Kidney (tissue), 14 donors: ENCODE data around the gene RAB3IL1. TPM values are rescaled to one million over a fixed set of nuclear protein-coding genes. Genes with fewer than 3 reads are reported as not detected.

Experiments used
- DNase-seq, 5 donors: peaks; one replicate each; pipeline ENCODE4 v3.0.0-alpha.2; 2013 to 2020
- FAIRE-seq: peaks from 2 replicates; lab custom pipeline; 2012; peaks lifted over from hg19 to GRCh38; lab: Jason Lieb, UNC
- H3K27ac ChIP-seq, 2 donors: one replicate each; pipeline ENCODE4 v1.7.0; 2013; ENCODE audit warnings: low read depth in 2 of 2, low read length in 2 of 2, inconsistent platforms in 1 of 2
- H3K27me3 ChIP-seq: one replicate; pipeline ENCODE4 v1.7.1; 2013; ENCODE audit warnings: low read length, inconsistent platforms; ENCODE audit not compliant: control insufficient read depth, insufficient read depth
- H3K36me3 ChIP-seq, 3 donors: one replicate each; pipeline versions ENCODE4 v1.7.0 to v1.7.1; 2013; ENCODE audit warnings: low read length in 3 of 3, control low read depth in 1 of 3, inconsistent platforms in 1 of 3; ENCODE audit not compliant: insufficient read depth in 3 of 3, control insufficient read depth in 2 of 3
- H3K4me1 ChIP-seq, 3 donors: one replicate each; pipeline versions ENCODE4 v1.7.0 to v1.7.1; 2013; ENCODE audit warnings: low read length in 3 of 3, inconsistent platforms in 1 of 3, low read depth in 1 of 3; ENCODE audit not compliant: control insufficient read depth in 2 of 3, insufficient read depth in 2 of 3
- H3K4me3 ChIP-seq, 3 donors: one replicate each; pipeline versions ENCODE4 v1.7.0 to v1.8.1; 2013; ENCODE audit warnings: low read length in 3 of 3, control low read depth in 1 of 3, inconsistent platforms in 1 of 3
- H3K9ac ChIP-seq, 3 donors: one replicate each; pipeline versions ENCODE4 v1.7.0 to v1.7.1; 2013; ENCODE audit warnings: low read length in 3 of 3, control low read depth in 1 of 3, inconsistent platforms in 1 of 3
- H3K9me3 ChIP-seq, 3 donors: one replicate each; pipeline versions ENCODE4 v1.7.0 to v1.7.1; 2013; ENCODE audit warnings: low read length in 3 of 3, control low read depth in 1 of 3, inconsistent platforms in 1 of 3; ENCODE audit not compliant: control insufficient read depth in 2 of 3, insufficient read depth in 1 of 3
- intact Hi-C: fragments of 100-400 bp; cut with DNase I; formaldehyde crosslinking; loops from one replicate; pipeline ENCODE4 v1.11.1; 2022
- polyA plus RNA-seq: library from polyadenylated mRNA; stranded (reverse); fragments of 350-450 nt; fragmentation: Illumina TruSeq; extraction: RNeasy Lipid Tissue Mini Kit (QIAGEN cat#74804); gene quantifications from one replicate; pipeline ENCODE4 v1.2.3, GENCODE V29; 2014; ENCODE audit warnings: low read depth, low replicate concordance; ENCODE audit not compliant: insufficient read depth
- total RNA-seq: library from RNA; stranded (reverse); fragmentation: NEBNext Ultra II Directional; extraction: Animal tissue kit (Norgen Biotek cat#: 25700); gene quantifications from one replicate; pipeline ENCODE4 v1.2.1, GENCODE V29; 2021
- TF ChIP-seq, protein P1 (sequence below): IDR thresholded peaks from 3 replicates; pipeline ENCODE4 v1.5.1; 2012; ENCODE audit warnings: mild to moderate bottlenecking, moderate library complexity, borderline replicate concordance; ENCODE audit not compliant: insufficient read depth; ENCODE audit errors: extremely low read depth
- donor health status: control.
- donor health status: control.
- donor health status: control.
- donor health status: control.
- donor health status: control.
- donor health status: DM: yes; HTN: yes; CAD: no.
- donor health status: Normal renal cell carcinoma (clear cell type).

The RAB3IL1 gene
- total and polyA plus RNA-seq, 2 donors from 2014 or later, result 14.6 to 27.8 TPM

DNA sequence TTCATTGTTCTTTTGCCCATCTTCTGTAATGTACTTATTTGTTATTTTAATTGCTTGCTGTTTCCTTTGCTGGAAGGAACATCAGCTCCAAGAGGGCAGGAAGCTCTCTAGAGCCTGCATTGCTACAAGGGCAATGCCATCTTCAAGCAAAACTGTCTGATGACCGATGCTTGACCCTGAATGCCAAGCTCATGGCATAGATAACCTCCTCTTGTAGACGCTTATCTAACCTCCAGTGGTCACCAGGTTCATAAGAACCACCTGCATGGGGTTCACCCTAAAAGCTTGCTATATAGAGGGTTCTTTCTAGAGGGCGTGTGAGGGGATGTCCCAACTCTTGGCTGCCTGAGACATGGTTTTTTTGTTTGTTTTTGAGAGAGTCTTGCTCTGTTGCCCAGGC is 42.5 kb downstream of the RAB3IL1 start:
- Histone ChIP-seq H3K27ac (no peak overlapping the region), H3K27me3 (no peaks in the 10 kb centered on the region)
- intact Hi-C loops, result no loop called here

DNA sequence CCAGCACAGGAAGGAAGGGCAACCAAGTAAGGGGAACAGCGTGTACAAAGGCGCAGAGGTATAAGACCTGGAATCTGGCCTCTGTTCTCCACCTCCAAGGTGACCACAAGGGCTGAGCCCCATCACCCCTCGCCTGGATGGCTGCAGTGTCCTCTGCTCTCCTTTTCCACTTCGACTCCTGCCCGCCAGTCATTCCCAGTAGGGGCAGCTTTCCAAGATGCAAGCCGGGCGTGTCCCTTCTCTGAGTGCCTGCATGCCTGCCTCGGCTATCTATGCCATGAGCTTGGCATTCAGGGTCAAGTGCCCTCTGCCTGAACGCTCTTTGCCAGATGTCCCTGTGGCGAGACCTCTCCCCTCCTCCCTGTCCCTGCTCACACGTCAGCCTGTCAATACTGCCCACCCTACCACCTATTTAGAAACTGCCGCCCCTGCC is 43.0 kb downstream of the RAB3IL1 start:
- Histone ChIP-seq H3K27ac (no peak overlapping the region), H3K4me1 (peaks cover 0 to 5% (median 0%) of the 10 kb centered on the region in 3 donors), H3K27me3 (no peaks in the 10 kb centered on the region), H3K36me3 (no peaks in the 10 kb centered on the region), H3K9me3 (no peaks in the 10 kb centered on the region), H3K4me3 (no peak overlapping the region), H3K9ac (no peak overlapping the region)
- DNase-seq (no peak), FAIRE-seq (no peak)
- TF ChIP-seq, protein P1, sequence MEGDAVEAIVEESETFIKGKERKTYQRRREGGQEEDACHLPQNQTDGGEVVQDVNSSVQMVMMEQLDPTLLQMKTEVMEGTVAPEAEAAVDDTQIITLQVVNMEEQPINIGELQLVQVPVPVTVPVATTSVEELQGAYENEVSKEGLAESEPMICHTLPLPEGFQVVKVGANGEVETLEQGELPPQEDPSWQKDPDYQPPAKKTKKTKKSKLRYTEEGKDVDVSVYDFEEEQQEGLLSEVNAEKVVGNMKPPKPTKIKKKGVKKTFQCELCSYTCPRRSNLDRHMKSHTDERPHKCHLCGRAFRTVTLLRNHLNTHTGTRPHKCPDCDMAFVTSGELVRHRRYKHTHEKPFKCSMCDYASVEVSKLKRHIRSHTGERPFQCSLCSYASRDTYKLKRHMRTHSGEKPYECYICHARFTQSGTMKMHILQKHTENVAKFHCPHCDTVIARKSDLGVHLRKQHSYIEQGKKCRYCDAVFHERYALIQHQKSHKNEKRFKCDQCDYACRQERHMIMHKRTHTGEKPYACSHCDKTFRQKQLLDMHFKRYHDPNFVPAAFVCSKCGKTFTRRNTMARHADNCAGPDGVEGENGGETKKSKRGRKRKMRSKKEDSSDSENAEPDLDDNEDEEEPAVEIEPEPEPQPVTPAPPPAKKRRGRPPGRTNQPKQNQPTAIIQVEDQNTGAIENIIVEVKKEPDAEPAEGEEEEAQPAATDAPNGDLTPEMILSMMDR, result no peak
- intact Hi-C loops, result no loop called here

More for the DNA sequence above, 42.5 kb downstream of the RAB3IL1 start:
- no peak overlapping the region for H3K4me3 ChIP-seq
- no peaks in the 10 kb centered on the region for H3K36me3 ChIP-seq
- H3K4me1 ChIP-seq, result peaks cover 0 to 5% (median 0%) of the 10 kb centered on the region in 3 donors
- DNase-seq (no peak), FAIRE-seq (no peak)
- H3K9me3 ChIP-seq, result no peaks in the 10 kb centered on the region
- H3K9ac ChIP-seq, result no peak overlapping the region
- TF ChIP-seq, protein P1, result no peak

DNA sequence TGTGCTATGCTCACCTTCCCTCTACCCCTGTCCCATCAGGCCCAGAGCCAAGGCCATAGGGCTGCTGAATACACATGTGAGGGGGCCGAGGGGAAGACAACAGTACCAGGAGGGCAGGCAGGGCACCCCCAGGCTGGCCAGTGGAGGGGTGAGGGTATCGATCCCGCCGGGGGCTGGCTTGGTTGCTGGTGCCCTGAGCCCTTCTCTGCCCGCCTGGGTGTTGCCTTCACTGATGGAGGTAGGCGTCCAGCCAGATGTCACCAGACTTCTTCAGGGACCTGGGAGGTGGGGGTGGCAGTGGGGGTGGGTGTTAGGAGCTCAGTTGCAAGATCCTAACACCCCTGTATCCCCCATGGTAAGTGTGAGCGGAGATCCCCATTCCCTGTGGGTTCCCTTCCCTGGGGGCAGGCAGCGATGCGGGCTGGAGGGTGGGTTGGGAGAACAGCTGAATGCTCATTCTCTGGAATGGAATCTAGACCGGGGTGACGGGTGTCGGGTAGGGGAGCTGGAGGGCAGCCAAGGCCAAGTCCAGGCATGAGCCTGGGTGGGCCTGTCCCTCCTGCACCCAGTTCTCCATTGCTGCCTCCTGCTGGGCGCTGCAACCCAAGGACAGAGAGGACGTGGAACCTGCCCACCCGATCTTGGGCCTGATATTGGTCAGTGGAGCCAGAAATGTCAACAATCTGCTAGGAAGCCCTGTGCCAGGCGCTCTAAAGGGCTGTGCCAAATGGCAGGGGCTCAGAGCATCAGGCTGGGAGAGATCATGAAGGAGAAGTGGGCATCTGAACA is 43.6 kb downstream of the RAB3IL1 start:
- intact Hi-C loops, result no loop called here
- Histone ChIP-seq H3K27me3 (no peaks in the 10 kb centered on the region), H3K9me3 (no peaks in the 10 kb centered on the region), H3K4me1 (peaks cover 0 to 5% (median 0%) of the 10 kb centered on the region in 3 donors), H3K36me3 (no peaks in the 10 kb centered on the region), H3K27ac (no peak overlapping the region), H3K9ac (no peak overlapping the region), H3K4me3 (no peak overlapping the region)
- DNase-seq (no peak), FAIRE-seq (no peak)
- TF ChIP-seq, protein P1, result no peak
